ENCODE data around the gene GPSM1. TPM values are rescaled to one million over a fixed set of nuclear protein-coding genes. Genes with fewer than 3 reads are reported as not detected.
"Not testable (repeated sequence)": the region's sequence is repeated elsewhere in the genome, so short reads cannot be mapped to it uniquely, and the experiment has no call there.

The GPSM1 gene
- polyA plus RNA-seq, 4 donors: 1.1 to 40.9 (median 2.9) TPM

- no peaks in the 10 kb centered on the region for H3K27me3 ChIP-seq (ENCODE audit: control insufficient read depth in 3 of 3, insufficient read depth in 3 of 3, low read length in 3 of 3)
- 83 to 88% (median 87%) methylated on average over 23 of the region's 23 CpGs for WGBS, 3 donors
- peaks cover 0 to 10% (median 0%) of the 10 kb centered on the region in 3 donors for H3K4me1 ChIP-seq (ENCODE audit: control insufficient read depth in 3 of 3, insufficient read depth in 2 of 3, low read depth in 1 of 3, low read length in 2 of 3)
- H3K9me3 ChIP-seq (ENCODE audit: control insufficient read depth in 2 of 2, insufficient read depth in 1 of 2, low read depth in 1 of 2, low read length in 1 of 2): peaks cover 0 to 14% of the 10 kb centered on the region in 2 donors
- DNase-seq (no peak), FAIRE-seq (no peak)
- no peaks in the 10 kb centered on the region for H3K36me3 ChIP-seq (ENCODE audit: control insufficient read depth in 3 of 3, insufficient read depth in 2 of 3, low read depth in 1 of 3, low read length in 3 of 3)
- H3K27ac ChIP-seq (ENCODE audit: low read depth in 1 of 3, low read length in 2 of 3): no peak overlapping the region
- H3K4me3 ChIP-seq (ENCODE audit: low read depth in 1 of 3, low read length in 3 of 3): no peak overlapping the region
Measured at GRCh38 chr9:136316271-136316751, 11.0 kb upstream of the GPSM1 start.

DNA sequence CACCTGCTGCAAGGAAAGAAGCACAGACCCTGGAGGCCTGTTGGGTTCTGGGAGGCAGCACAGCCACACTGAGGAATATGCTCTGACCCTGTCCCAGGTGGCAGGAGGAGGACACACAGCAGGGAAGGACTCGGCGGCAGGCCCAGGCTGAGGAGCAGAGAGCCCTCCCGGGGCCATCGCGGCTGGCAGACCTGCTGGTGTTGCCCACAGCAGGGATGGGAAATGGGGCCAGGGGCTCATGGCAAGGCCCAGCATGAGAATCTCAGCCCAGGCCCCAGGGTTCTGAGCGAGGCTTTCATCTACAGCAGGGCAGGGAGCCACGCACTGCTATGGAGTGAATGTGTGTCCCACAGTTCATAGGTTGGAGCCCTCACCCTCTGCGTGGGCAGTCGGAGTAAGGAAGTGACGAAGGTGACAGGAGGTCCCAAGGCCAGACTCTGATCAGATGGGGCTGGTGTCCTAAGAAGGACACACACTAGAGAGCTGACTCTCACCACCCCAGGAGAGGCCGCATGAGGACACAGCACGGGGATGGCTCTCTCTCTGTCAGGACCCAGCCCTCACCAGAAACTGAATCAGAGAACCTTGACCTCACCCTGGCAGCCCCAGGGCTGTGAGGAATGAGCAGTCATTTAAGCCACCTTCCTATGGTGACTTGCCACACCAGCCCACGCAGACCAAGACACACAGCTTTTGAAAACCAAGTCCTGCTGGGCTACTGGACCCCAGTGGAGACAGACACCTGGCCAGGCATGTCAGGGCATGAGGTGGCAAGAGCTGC is 10.3 kb upstream of the GPSM1 start:
- Histone ChIP-seq H3K4me3 (ENCODE audit: low read depth in 1 of 3, low read length in 3 of 3) (no peak overlapping the region), H3K9me3 (ENCODE audit: control insufficient read depth in 2 of 2, insufficient read depth in 1 of 2, low read depth in 1 of 2, low read length in 1 of 2) (peaks cover 0 to 14% of the 10 kb centered on the region in 2 donors), H3K27ac (ENCODE audit: low read depth in 1 of 3, low read length in 2 of 3) (no peak overlapping the region), H3K4me1 (ENCODE audit: control insufficient read depth in 3 of 3, insufficient read depth in 2 of 3, low read depth in 1 of 3, low read length in 2 of 3) (peaks cover 0 to 3% (median 0%) of the 10 kb centered on the region in 3 donors), H3K27me3 (ENCODE audit: control insufficient read depth in 3 of 3, insufficient read depth in 3 of 3, low read length in 3 of 3) (no peaks in the 10 kb centered on the region), H3K36me3 (ENCODE audit: control insufficient read depth in 3 of 3, insufficient read depth in 2 of 3, low read depth in 1 of 3, low read length in 3 of 3) (no peaks in the 10 kb centered on the region)
- DNase-seq (no peak), FAIRE-seq (no peak)
- WGBS, 3 donors: 80 to 86% (median 85%) methylated on average over 13 of the region's 13 CpGs

DNA sequence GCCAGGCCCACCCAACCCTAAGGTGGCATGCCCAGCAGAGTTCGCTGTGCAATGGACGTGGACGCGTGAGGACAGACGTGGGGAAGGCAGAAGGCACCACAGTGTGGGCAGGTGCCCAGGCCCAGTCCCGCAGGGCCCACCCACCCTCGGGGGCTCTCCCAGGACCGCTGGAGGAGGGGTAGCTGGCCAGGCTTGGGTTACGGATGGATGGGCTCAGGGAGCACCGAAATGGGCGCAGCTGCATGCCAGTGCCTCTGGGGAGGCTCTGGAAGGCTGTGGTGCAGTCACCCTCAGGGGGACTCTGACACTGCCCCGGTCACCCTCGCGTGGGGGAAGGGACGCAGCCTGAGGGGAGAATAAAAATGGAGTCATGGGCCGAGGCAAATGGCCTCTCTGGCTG is 9.6 kb upstream of the GPSM1 start:
- H3K9me3 ChIP-seq (ENCODE audit: control insufficient read depth in 2 of 2, insufficient read depth in 1 of 2, low read depth in 1 of 2, low read length in 1 of 2): peaks cover 0 to 14% of the 10 kb centered on the region in 2 donors
- H3K4me1 ChIP-seq (ENCODE audit: control insufficient read depth in 3 of 3, insufficient read depth in 2 of 3, low read depth in 1 of 3, low read length in 2 of 3): no peaks in the 10 kb centered on the region
- no peak overlapping the region for H3K4me3 ChIP-seq (ENCODE audit: low read depth in 1 of 3, low read length in 3 of 3)
- FAIRE-seq (no peak), DNase-seq (no peak)
- no peak overlapping the region for H3K27ac ChIP-seq (ENCODE audit: low read depth in 1 of 3, low read length in 2 of 3)
- H3K36me3 ChIP-seq (ENCODE audit: control insufficient read depth in 3 of 3, insufficient read depth in 2 of 3, low read depth in 1 of 3, low read length in 3 of 3): no peaks in the 10 kb centered on the region
- H3K27me3 ChIP-seq (ENCODE audit: control insufficient read depth in 3 of 3, insufficient read depth in 3 of 3, low read length in 3 of 3): no peaks in the 10 kb centered on the region
- 83 to 88% (median 87%) methylated on average over 13 to 16 of the region's 16 CpGs for WGBS, 3 donors

DNA sequence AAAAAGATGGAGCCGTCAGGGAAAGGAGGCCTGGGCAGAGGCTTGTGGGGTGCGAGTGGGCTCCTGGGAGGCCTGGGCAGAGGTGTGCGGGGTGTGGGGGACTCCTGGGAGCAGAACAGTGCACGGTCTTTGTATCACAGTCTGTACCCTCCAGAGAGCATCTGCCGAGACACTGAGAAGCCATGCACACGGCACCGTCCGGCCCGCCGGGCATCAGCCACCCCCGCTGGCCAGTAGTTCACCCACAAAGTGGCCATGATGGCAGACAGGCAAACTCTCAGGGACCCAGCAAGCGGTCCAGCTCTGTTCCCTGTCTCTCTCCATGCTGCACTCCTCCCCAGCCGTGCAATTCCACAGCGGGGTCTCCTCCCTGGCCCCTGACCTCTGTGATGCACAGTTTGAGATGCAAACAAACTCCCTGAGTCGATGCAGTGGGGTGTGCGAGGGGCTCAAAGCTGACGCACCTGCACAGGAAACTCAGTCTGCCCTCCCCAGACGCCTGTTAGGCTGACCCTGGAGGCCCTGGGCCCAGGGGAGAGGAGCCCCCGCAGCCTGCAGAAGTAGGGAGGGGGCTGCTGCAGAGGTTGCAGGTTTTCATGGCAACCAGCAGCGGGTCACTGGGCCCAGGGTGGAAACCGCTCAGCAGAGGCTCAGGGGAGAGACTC is 9.1 kb upstream of the GPSM1 start:
- Histone ChIP-seq H3K27me3 (ENCODE audit: control insufficient read depth in 3 of 3, insufficient read depth in 3 of 3, low read length in 3 of 3) (no peaks in the 10 kb centered on the region), H3K4me3 (ENCODE audit: low read depth in 1 of 3, low read length in 3 of 3) (no peak overlapping the region), H3K4me1 (ENCODE audit: control insufficient read depth in 3 of 3, insufficient read depth in 2 of 3, low read depth in 1 of 3, low read length in 2 of 3) (no peaks in the 10 kb centered on the region), H3K27ac (ENCODE audit: low read depth in 1 of 3, low read length in 2 of 3) (no peak overlapping the region), H3K36me3 (ENCODE audit: control insufficient read depth in 3 of 3, insufficient read depth in 2 of 3, low read depth in 1 of 3, low read length in 3 of 3) (no peaks in the 10 kb centered on the region), H3K9me3 (ENCODE audit: control insufficient read depth in 2 of 2, insufficient read depth in 1 of 2, low read depth in 1 of 2, low read length in 1 of 2) (peaks cover 0 to 14% of the 10 kb centered on the region in 2 donors)
- DNase-seq (no peak), FAIRE-seq (no peak)
- 69 to 74% (median 72%) methylated on average over 20 to 21 of the region's 21 CpGs for WGBS, 3 donors

DNA sequence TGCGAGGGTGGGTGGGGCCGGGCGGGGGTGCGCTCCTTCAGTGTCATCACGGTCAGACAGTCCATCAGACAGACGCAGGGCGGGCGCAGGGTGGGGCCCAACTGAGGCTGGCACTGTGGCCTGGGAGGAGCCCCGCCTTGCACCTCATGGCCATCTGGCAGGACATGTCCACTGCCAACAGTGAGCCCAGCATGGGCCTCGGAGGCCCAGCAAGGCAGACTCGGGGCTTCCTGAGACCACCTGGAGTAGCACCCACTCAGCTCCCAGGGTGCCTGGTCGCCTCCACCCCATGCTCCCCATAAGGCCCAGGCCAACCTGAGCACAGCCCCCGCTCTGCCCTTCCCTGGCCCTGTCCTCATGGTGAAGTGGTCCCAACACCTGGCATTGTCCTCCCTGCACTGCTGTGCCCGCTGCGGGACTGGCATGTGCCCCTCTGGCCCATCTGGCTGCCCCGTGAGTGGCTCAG is 8.5 kb upstream of the GPSM1 start:
- FAIRE-seq (no peak), DNase-seq (no peak)
- 77 to 90% (median 81%) methylated on average over 12 to 16 of the region's 16 CpGs for WGBS, 3 donors

DNA sequence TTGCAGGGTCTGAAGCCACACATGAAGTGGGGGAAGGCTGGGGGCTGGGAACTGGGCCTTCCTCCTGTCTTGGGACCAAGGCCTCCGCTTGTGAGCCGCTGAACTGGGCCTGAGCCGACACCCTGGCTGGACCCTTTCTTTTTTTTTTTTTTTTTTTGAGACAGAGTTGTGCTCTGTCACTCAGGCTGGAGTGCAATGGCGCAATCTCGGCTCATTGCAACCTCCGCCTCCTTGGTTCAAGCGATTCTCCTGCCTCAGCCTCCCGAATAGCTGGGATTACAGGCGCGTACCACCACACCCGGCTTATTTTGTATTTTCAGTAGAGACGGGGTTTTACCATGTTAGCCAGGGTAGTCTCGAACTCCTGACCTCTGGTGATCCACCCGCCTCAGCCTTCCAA is 8.1 kb upstream of the GPSM1 start:
- H3K4me3 ChIP-seq (ENCODE audit: low read depth in 1 of 3, low read length in 3 of 3); H3K4me1 ChIP-seq (ENCODE audit: control insufficient read depth in 3 of 3, insufficient read depth in 2 of 3, low read depth in 1 of 3, low read length in 2 of 3); FAIRE-seq; H3K27me3 ChIP-seq (ENCODE audit: control insufficient read depth in 3 of 3, insufficient read depth in 3 of 3, low read length in 3 of 3); H3K27ac ChIP-seq (ENCODE audit: low read depth in 1 of 3, low read length in 2 of 3); H3K36me3 ChIP-seq (ENCODE audit: control insufficient read depth in 3 of 3, insufficient read depth in 2 of 3, low read depth in 1 of 3, low read length in 3 of 3); DNase-seq: not testable (repeated sequence)
- peaks cover 0 to 14% of the 10 kb centered on the region in 2 donors for H3K9me3 ChIP-seq (ENCODE audit: control insufficient read depth in 2 of 2, insufficient read depth in 1 of 2, low read depth in 1 of 2, low read length in 1 of 2)
- 90 to 93% (median 93%) methylated on average over 14 of the region's 14 CpGs for WGBS, 3 donors

More for the DNA sequence above, 8.5 kb upstream of the GPSM1 start:
- H3K36me3 ChIP-seq (ENCODE audit: control insufficient read depth in 3 of 3, insufficient read depth in 2 of 3, low read depth in 1 of 3, low read length in 3 of 3): no peaks in the 10 kb centered on the region
- H3K9me3 ChIP-seq (ENCODE audit: control insufficient read depth in 2 of 2, insufficient read depth in 1 of 2, low read depth in 1 of 2, low read length in 1 of 2): peaks cover 0 to 14% of the 10 kb centered on the region in 2 donors
- no peak overlapping the region for H3K27ac ChIP-seq (ENCODE audit: low read depth in 1 of 3, low read length in 2 of 3)
- H3K4me3 ChIP-seq (ENCODE audit: low read depth in 1 of 3, low read length in 3 of 3): no peak overlapping the region
- no peaks in the 10 kb centered on the region for H3K27me3 ChIP-seq (ENCODE audit: control insufficient read depth in 3 of 3, insufficient read depth in 3 of 3, low read length in 3 of 3)
- H3K4me1 ChIP-seq (ENCODE audit: control insufficient read depth in 3 of 3, insufficient read depth in 2 of 3, low read depth in 1 of 3, low read length in 2 of 3): no peaks in the 10 kb centered on the region

DNA sequence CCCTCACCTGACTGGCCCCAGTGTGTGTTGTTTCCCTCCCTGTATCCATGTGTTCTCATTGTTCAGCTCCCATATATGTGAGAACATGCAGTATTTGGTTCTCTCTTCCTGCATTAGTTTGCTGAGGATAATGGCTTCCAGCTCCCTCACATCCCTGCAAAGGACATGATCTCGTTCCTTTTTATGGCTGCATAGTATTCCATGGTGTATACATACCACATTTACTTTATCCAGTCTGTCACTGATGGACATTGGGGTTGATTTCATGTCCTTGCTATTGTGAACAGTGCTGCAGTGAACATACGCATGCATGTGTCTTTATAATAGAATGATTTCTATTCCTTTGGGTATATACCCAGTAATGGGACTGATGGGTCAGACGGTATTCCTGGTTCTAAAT is 7.4 kb upstream of the GPSM1 start:
- not testable (repeated sequence) for H3K27me3 ChIP-seq (ENCODE audit: control insufficient read depth in 3 of 3, insufficient read depth in 3 of 3, low read length in 3 of 3); H3K36me3 ChIP-seq (ENCODE audit: control insufficient read depth in 3 of 3, insufficient read depth in 2 of 3, low read depth in 1 of 3, low read length in 3 of 3); FAIRE-seq; H3K4me3 ChIP-seq (ENCODE audit: low read depth in 1 of 3, low read length in 3 of 3); H3K4me1 ChIP-seq (ENCODE audit: control insufficient read depth in 3 of 3, insufficient read depth in 2 of 3, low read depth in 1 of 3, low read length in 2 of 3); DNase-seq; H3K27ac ChIP-seq (ENCODE audit: low read depth in 1 of 3, low read length in 2 of 3)
- peaks cover 0 to 10% of the 10 kb centered on the region in 2 donors for H3K9me3 ChIP-seq (ENCODE audit: control insufficient read depth in 2 of 2, insufficient read depth in 1 of 2, low read depth in 1 of 2, low read length in 1 of 2)
- 83 to 94% (median 93%) methylated on average over 3 of the region's 3 CpGs for WGBS, 3 donors

GRCh38 chr9:136320972-136321371 is 6.4 kb upstream of the GPSM1 start:
- H3K9me3 ChIP-seq (ENCODE audit: control insufficient read depth in 2 of 2, insufficient read depth in 1 of 2, low read depth in 1 of 2, low read length in 1 of 2); H3K27ac ChIP-seq (ENCODE audit: low read depth in 1 of 3, low read length in 2 of 3); H3K27me3 ChIP-seq (ENCODE audit: control insufficient read depth in 3 of 3, insufficient read depth in 3 of 3, low read length in 3 of 3); H3K36me3 ChIP-seq (ENCODE audit: control insufficient read depth in 3 of 3, insufficient read depth in 2 of 3, low read depth in 1 of 3, low read length in 3 of 3); DNase-seq; H3K4me1 ChIP-seq (ENCODE audit: control insufficient read depth in 3 of 3, insufficient read depth in 2 of 3, low read depth in 1 of 3, low read length in 2 of 3); FAIRE-seq; H3K4me3 ChIP-seq (ENCODE audit: low read depth in 1 of 3, low read length in 3 of 3): not testable (repeated sequence)
